RWPE1 (cell line): ENCODE measurements around the gene EXOC1L.

ENCODE experiments used
- CTCF ChIA-PET: fragments of 350-600 bp; sonication (Branson Sonifier 250); formaldehyde crosslinking; extraction: SDS; loops from one replicate; lab custom pipeline; 2021; lab: Yijun Ruan, JAX
- POLR2A ChIA-PET: fragments of 400-600 bp; formaldehyde crosslinking; extraction: SDS; loops from one replicate; lab custom pipeline; 2020; ENCODE audit warnings: antibody characterized with exemption; ENCODE audit not compliant: low non-redundant PET; lab: Yijun Ruan, JAX
- DNase-seq: peaks from one replicate; pipeline ENCODE4 v3.0.0; 2012; ENCODE audit warnings: low spot score
- H3K27ac ChIP-seq: fragments of 450-650 bp; 2 replicates; pipeline ENCODE4 v1.5.1; 2017
- CTCF ChIP-seq: fragments of 450-650 bp; conservative IDR thresholded peaks from 2 replicates; pipeline ENCODE4 v1.5.1; 2017; ENCODE audit warnings: low read depth, mild to moderate bottlenecking

The EXOC1L gene

DNA sequence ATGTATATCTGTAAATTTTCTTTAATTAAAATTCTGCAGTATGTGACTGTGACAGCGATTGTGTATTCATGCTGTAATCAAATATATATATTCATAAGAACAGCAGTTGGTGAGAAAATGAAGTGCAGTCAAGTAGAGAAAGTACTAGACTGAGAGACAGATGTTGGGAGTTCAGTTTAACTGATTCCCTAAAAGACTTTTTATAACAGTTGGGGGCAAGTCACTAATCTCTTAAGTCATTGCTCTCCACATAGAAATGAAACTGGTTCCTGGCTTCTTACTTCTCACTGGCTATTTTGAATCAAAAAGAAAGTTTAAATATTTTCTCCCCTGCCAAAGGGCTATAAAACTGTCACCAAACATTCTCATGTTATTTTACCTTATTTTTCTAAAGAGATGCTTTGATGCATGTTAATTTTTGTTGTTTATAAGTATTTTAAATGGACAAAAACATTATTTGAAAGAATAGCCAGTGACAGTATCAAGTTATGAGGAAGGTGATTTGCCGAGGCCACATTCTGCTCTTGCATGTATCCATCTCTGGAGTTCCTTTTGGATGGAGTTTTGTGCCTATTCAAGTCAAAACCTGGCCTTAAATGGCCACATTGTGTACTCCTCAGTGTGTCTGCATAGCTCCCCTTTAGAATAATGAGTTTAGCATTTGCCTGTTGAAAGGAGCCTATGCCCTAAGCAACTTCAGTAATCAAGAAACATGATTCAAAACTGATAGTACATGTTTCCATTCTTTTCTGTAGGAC, 64.7 kb downstream of the EXOC1L start:
- no peak for TF ChIP-seq CTCF
- DNase-seq: no peak
- no peak overlapping the region for H3K27ac ChIP-seq
- ChIA-PET POLR2A (no interaction called here), CTCF (no interaction called here)

DNA sequence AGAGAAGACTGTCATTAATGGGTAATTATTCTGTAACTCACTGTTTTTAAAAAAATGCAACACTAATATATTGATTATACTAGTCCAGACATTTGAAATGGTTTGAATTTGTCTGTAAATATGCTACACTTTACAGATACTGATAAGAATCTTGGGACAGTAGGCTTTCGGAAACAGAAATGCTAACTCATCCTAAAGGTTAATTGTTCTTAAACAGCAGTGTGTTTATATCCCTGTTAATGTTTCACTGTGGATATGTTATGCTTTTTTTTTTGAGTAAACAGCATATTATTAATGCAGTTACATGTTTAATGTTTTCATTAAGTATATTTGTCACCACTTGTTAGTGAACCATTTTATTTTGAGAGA, 65.2 kb downstream of the EXOC1L start:
- POLR2A ChIA-PET: no interaction called here
- CTCF ChIA-PET: no interaction called here
- TF ChIP-seq CTCF: no peak
- no peak for DNase-seq
- no peak overlapping the region for H3K27ac ChIP-seq
